Erythroblast (primary cell): Measurements from ENCODE around the gene NSUN3.
A peak's percentile ranks its signal among the peaks of the same experiment; 100 is the strongest.

Source experiments
- DNase-seq, 2 experiments: peaks; one replicate each; lab custom pipeline; 2025; lab: John Stamatoyannopoulos, UW
- GATA1 ChIP-seq: IDR thresholded peaks from 2 replicates; pipeline ENCODE4 v1.6.1; 2011; ENCODE audit warnings: low read depth, mild to moderate bottlenecking, control low read depth, low read length, moderate library complexity
- POLR2A ChIP-seq: IDR thresholded peaks from 2 replicates; pipeline ENCODE4 v1.6.1; 2011; ENCODE audit warnings: mild to moderate bottlenecking, low read length

Gene NSUN3

DNA sequence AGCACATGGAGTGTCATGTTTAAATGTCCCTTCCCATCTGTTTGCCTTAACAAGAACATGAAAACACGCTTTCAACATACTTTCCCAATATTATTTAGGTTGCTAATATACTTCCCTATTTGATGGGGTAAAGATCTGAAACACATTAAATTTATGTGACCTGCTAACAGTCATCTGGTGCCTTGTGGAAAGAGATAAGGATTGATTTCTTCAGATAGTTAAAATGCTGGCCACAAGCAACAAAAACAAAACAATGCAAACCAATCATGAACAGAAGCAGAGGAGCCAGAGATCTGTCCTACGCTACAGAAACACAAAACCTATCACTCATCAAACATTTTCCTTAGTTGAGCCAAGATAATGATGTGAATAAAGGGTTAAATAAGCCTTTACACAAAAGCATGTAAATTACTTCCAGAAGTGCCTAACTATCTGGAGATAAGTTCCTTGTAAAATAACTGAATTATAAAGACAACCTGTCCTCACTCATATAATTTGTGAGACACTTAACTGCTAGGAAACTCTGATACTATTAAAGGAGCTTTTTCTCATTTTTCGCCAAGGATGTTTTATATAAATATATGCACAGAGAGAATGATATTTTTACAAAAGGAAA is 109.9 kb downstream of the NSUN3 start:
- TF ChIP-seq GATA1 (no peak), POLR2A (no peak)
- peak in 1 of 2 experiments; percentile 2 for DNase-seq

DNA sequence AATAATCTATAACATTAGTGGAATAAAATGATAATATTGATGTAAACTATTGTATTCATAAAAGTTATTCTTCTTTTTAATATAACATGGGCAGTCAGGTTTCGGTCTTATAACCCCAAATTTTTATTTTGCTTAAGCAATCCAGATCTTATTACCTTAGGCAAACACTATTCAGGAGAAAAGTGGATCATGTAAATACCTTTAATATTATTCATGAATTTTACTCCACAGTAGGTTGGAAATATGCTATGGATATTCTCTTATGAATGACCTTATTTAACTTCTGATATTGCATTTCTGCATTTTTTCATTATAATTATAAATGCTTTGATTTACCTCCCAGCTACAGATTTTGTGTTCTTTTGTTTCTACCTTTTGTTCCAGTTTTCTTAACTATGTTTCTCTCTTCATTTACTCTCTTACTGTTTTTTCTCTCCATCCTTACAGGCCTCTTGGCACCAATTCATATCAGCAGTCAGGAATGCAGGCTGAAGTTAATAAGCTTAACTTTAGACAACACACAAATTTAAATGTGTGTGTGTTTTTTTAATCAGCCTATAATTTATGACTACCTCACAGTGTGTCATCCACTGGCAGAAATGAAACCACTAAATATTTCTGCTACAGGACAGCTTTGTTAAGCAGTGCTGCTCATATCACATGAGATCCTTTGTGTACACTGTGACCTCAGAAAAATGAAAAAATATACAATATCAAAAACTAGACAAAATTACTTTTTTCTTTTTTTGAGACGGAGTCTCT is 111.0 kb downstream of the NSUN3 start:
- no peak for TF ChIP-seq GATA1
- no peak for TF ChIP-seq POLR2A
- DNase-seq: no peak

DNA sequence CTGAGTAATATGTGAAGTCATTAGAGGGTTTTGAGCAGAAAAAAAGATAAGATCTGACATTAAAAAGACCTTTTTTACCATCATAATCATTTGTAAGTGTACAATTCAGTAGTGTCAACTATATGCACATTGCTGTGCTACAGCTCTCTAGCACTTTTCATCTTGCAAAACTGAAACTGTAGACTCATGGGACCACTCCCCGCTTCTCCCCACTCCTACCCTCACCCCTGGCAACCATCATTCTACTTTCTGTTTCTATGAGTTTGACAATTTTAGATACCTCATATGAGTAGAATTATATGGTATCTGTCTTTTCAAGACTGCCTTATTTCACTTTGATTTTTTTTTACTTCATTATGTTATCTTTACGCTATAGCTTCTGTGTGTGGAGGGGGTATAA is 112.8 kb downstream of the NSUN3 start:
- TF ChIP-seq GATA1: no peak
- no peak for TF ChIP-seq POLR2A
- no peak for DNase-seq

DNA sequence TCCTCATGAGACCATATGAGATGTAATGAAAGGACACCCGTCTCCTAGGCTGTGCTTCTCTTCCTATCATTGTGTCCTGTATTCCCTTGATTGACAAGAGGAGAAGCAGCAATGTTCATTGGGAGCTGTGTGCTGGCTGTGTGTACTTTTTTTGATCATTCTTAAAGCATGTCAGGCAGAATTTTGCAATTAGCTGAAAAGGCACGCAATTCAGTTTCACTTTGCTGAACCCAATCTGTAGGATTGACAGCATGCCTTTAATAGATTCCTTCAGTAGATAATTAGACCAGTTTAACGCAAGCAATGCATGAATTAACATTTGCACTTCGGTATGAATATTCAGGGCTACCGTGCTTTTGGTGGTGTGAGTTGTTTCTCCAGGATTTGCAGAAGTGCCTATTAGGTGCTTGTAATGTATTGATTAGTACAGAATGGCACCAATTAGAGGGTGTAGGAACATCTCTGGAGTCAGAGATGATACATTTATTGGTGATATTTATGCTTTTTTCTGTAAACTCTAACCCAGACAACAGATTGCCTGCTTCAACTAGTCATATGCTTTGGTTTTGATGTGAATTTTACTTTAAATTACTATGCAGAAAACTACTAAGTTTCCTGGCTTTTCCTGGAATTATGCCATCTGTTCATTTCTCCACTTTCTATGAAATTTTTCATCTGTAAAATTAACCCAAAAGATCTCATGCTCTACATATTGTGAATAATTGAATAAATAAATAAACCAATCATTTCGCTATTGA is 114.3 kb downstream of the NSUN3 start:
- DNase-seq: no peak
- TF ChIP-seq POLR2A (no peak), GATA1 (no peak)
